Natural killer cell (primary cell): ENCODE results near the gene DLX1. TPM values are rescaled to one million over a fixed set of nuclear protein-coding genes. Genes with fewer than 3 reads are reported as not detected.

Experiments
- ATAC-seq, 3 donors: fragments of 150-1000 bp in 2 of 3; fragments of 200-7000 bp in 1 of 3; cut with Tn5 transposase; 1 replicate in 1 of 3; 2 replicates in 2 of 3; pipeline ENCODE4 v1.10.0; 2021; ENCODE audit warnings: mild to moderate bottlenecking in 2 of 3, moderate library complexity in 2 of 3
- DNase-seq, 2 donors: peaks; one replicate each; pipeline versions ENCODE4 v3.0.0 to v3.0.0-alpha.2; 2013 to 2021; ENCODE audit warnings: mixed read lengths in 1 of 2
- H3K27ac ChIP-seq: one replicate; pipeline ENCODE4 v1.5.1; 2013; ENCODE audit warnings: mild to moderate bottlenecking, low read length
- H3K27me3 ChIP-seq: one replicate; pipeline ENCODE4 v1.6.1; 2013; ENCODE audit warnings: low read length; ENCODE audit not compliant: control insufficient read depth, insufficient read depth
- H3K36me3 ChIP-seq: one replicate; pipeline ENCODE4 v1.6.1; 2013; ENCODE audit warnings: low read length; ENCODE audit not compliant: control insufficient read depth, insufficient read depth
- H3K4me1 ChIP-seq: one replicate; pipeline ENCODE4 v1.6.1; 2013; ENCODE audit warnings: low read length; ENCODE audit not compliant: control insufficient read depth, insufficient read depth
- H3K4me3 ChIP-seq: one replicate; pipeline ENCODE4 v1.5.1; 2013; ENCODE audit warnings: low read length
- H3K9me3 ChIP-seq: one replicate; pipeline ENCODE4 v1.6.1; 2013; ENCODE audit warnings: low read length; ENCODE audit not compliant: control insufficient read depth, insufficient read depth
- H3K27ac Mint-ChIP-seq, 2 donors: one replicate each; pipeline ENCODE4 v1.8.0; 2022; ENCODE audit warnings: mild to moderate bottlenecking in 2 of 2, mixed read lengths in 2 of 2, moderate library complexity in 1 of 2
- H3K27me3 Mint-ChIP-seq, 2 donors: one replicate each; pipeline ENCODE4 v1.8.0; 2022; ENCODE audit warnings: low read depth in 2 of 2, mixed read lengths in 2 of 2
- H3K36me3 Mint-ChIP-seq: one replicate; pipeline ENCODE4 v1.8.0; 2022; ENCODE audit warnings: mixed read lengths
- H3K4me1 Mint-ChIP-seq, 2 donors: one replicate each; pipeline ENCODE4 v1.8.0; 2022; ENCODE audit warnings: mixed read lengths in 2 of 2
- H3K4me3 Mint-ChIP-seq: one replicate; pipeline ENCODE4 v1.8.0; 2022; ENCODE audit warnings: mild to moderate bottlenecking, moderate library complexity, mixed read lengths
- H3K9me3 Mint-ChIP-seq, 2 donors: one replicate each; pipeline ENCODE4 v1.8.0; 2022; ENCODE audit warnings: mixed read lengths in 2 of 2
- CTCF ChIP-seq: fragments of 200-600 bp; IDR thresholded peaks from one replicate; pipeline ENCODE4 v1.8.0; 2022; ENCODE audit warnings: antibody characterized with exemption
- WGBS: methylation state at CpG from one replicate; pipeline ENCODE4 v1.1.7; 2013; ENCODE audit warnings: missing lambda C conversion rate; ENCODE audit not compliant: insufficient coverage; 5-methylcytosine and 5-hydroxymethylcytosine counted together
- intact Hi-C: fragments of 100-400 bp; cut with micrococcal nuclease; formaldehyde crosslinking; loops from one replicate; pipeline ENCODE4 v1.14.2; 2022
- total RNA-seq, 4 donors: library from RNA; stranded (reverse); fragments of 120-200 nt in 1 of 4; gene quantifications; one replicate each; pipeline versions ENCODE4 v1.2.3 to v1.2.4, GENCODE V29; 2013 to 2022

The DLX1 gene
- total RNA-seq, 3 donors from 2014 or later (not counting 1 experiment from before 2014, with no cell fraction given): not detected

GRCh38 chr2:172091761-172092566 lies 6.7 kb downstream of the DLX1 start:
- Mint-ChIP-seq H3K27me3 (peaks cover 73 to 86% of the 10 kb centered on the region in 2 donors), H3K4me3 (no peak overlapping the region), H3K9me3 (no peaks in the 10 kb centered on the region), H3K4me1 (peaks cover 42 to 48% of the 10 kb centered on the region in 2 donors), H3K36me3 (no peaks in the 10 kb centered on the region), H3K27ac (peak overlapping the region in 1 of 2 donors; percentile 12)
- H3K27ac ChIP-seq: no peak overlapping the region
- peaks cover 1% of the 10 kb centered on the region for H3K9me3 ChIP-seq
- DNase-seq: peak in 1 of 2 donors; percentile 16
- H3K4me3 ChIP-seq: no peak overlapping the region
- no peak for TF ChIP-seq CTCF
- peaks cover 94% of the 10 kb centered on the region for H3K27me3 ChIP-seq
- intact Hi-C loops: no loop called here
- WGBS: 26% methylated on average over 8 of the region's 11 CpGs
- no peak for ATAC-seq
- no peaks in the 10 kb centered on the region for H3K36me3 ChIP-seq
- H3K4me1 ChIP-seq: peaks cover 44% of the 10 kb centered on the region

- Histone ChIP-seq H3K27ac (no peak overlapping the region), H3K27me3 (peaks cover 94% of the 10 kb centered on the region), H3K36me3 (no peaks in the 10 kb centered on the region), H3K9me3 (peaks cover 4% of the 10 kb centered on the region), H3K4me1 (peaks cover 44% of the 10 kb centered on the region), H3K4me3 (no peak overlapping the region)
- no peaks in the 10 kb centered on the region for H3K36me3 Mint-ChIP-seq
- DNase-seq: peak in 1 of 2 donors; percentile 26
- TF ChIP-seq CTCF: no peak
- H3K4me1 Mint-ChIP-seq: peaks cover 37 to 43% of the 10 kb centered on the region in 2 donors
- WGBS: 14% methylated on average over 16 of the region's 19 CpGs
- peaks cover 70 to 81% of the 10 kb centered on the region in 2 donors for H3K27me3 Mint-ChIP-seq
- no peak for ATAC-seq
- H3K9me3 Mint-ChIP-seq: no peaks in the 10 kb centered on the region
- peak overlapping the region; percentile 67 for H3K4me3 Mint-ChIP-seq
- H3K27ac Mint-ChIP-seq: peak overlapping the region in 1 of 2 donors; percentile 12
- intact Hi-C loops: no loop called here
These were observed 7.6 kb downstream of the DLX1 start for GRCh38 chr2:172092716-172093415.

GRCh38 chr2:172093416-172094293 lies 8.3 kb downstream of the DLX1 start:
- Histone ChIP-seq H3K36me3 (no peaks in the 10 kb centered on the region), H3K4me3 (no peak overlapping the region), H3K27ac (no peak overlapping the region), H3K27me3 (peaks cover 94% of the 10 kb centered on the region), H3K4me1 (peaks cover 42% of the 10 kb centered on the region), H3K9me3 (peaks cover 4% of the 10 kb centered on the region)
- Mint-ChIP-seq H3K27me3 (peaks cover 66 to 79% of the 10 kb centered on the region in 2 donors), H3K36me3 (no peaks in the 10 kb centered on the region), H3K4me3 (peak overlapping the region; percentile 67), H3K9me3 (no peaks in the 10 kb centered on the region), H3K27ac (peak overlapping the region; percentile 12 to 84), H3K4me1 (peaks cover 39 to 40% of the 10 kb centered on the region in 2 donors)
- ATAC-seq: no peak
- TF ChIP-seq CTCF: no peak
- peak in 1 of 2 donors; percentile 30 for DNase-seq
- WGBS: 20% methylated on average over 16 of the region's 18 CpGs
- intact Hi-C loops: loop anchor here (2.0 kb wide), 1 partner anchor 407 kb away; the partner anchor contains the start of gene DYNC1I2
